ENCODE data around the gene LIN7C. TPM values are rescaled to one million over a fixed set of nuclear protein-coding genes. Genes with fewer than 3 reads are reported as not detected.

The LIN7C gene
- polyA plus RNA-seq, 1 donor (not counting 4 experiments of a cell fraction or from before 2014, with no cell fraction given), result 23.0 TPM

DNA sequence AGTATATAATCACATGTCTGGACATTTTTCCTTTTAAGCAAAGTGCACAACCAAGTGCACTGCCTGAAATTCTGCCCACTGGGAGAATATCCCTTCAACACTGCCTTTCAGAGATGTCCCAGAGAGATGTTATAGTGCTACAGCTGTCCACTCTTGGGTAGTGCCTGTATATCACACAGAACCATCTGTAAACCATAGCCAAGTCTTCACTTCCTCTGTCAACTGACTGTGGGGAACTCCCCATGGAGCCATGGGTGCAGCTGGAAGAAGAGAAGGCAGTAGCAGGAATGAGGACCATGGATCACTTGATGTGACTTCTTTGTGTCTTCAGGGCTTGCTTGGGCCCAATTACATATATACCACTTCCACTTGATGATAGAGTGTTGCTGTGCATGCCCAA lies 44.6 kb upstream of the LIN7C start:
- no peak for FAIRE-seq
- no peak overlapping the region for H2AFZ ChIP-seq (ENCODE audit: control insufficient read depth, low read length)
- no peaks in the 10 kb centered on the region for H3K36me3 ChIP-seq (ENCODE audit: control insufficient read depth in 2 of 2, extremely low read depth in 1 of 2, insufficient read depth in 2 of 2, low read length in 2 of 2)
- no peaks in the 10 kb centered on the region for H3K79me2 ChIP-seq (ENCODE audit: control insufficient read depth, insufficient read depth, low read length)
- no peak overlapping the region for H3K4me2 ChIP-seq (ENCODE audit: control insufficient read depth, extremely low read depth, insufficient read depth, low read depth, low read length)
- no peaks in the 10 kb centered on the region for H4K20me1 ChIP-seq (ENCODE audit: control insufficient read depth, extremely low read depth, insufficient read depth, low read length)
- H3K27me3 ChIP-seq (ENCODE audit: control insufficient read depth, extremely low read depth, insufficient read depth, low read length), result no peaks in the 10 kb centered on the region
- H3K4me3 ChIP-seq (ENCODE audit: control insufficient read depth in 2 of 3, extremely low read depth in 1 of 3, insufficient read depth in 2 of 3, low read depth in 1 of 3, low read length in 3 of 3), result no peak overlapping the region
- TF ChIP-seq EZH2 (IDR thresholded peaks at IDR 0.05; ENCODE audit: low read length), result no peak
- TF ChIP-seq CTCF (optimal IDR thresholded peaks at IDR 0.05 in 1 of 3, IDR thresholded peaks at IDR 0.05 in 1 of 3, conservative IDR thresholded peaks at IDR 0.05 in 1 of 3; ENCODE audit: extremely low read depth in 1 of 3, insufficient read depth in 2 of 3, low read length in 3 of 3), result no peak
- no peaks in the 10 kb centered on the region for H3K4me1 ChIP-seq (ENCODE audit: control insufficient read depth, extremely low read depth, insufficient read depth, low read length)
- dilution Hi-C loops (cut with MboI; ENCODE audit: extremely low pct_ligation_motif_present, low sequenced_read_pairs), result no loop called here
- no peaks in the 10 kb centered on the region for H3K9me3 ChIP-seq (ENCODE audit: control insufficient read depth, low read depth, low read length)
- H3K9me1 ChIP-seq (ENCODE audit: control insufficient read depth, extremely low read depth, insufficient read depth, low read length), result no peaks in the 10 kb centered on the region
- no peak overlapping the region for H3K27ac ChIP-seq (ENCODE audit: control insufficient read depth, insufficient read depth, low read length)
- H3K9ac ChIP-seq (ENCODE audit: control insufficient read depth, extremely low read depth, insufficient read depth, low read length), result no peak overlapping the region
- no peak for DNase-seq (ENCODE audit: low read depth, low spot score)

DNA sequence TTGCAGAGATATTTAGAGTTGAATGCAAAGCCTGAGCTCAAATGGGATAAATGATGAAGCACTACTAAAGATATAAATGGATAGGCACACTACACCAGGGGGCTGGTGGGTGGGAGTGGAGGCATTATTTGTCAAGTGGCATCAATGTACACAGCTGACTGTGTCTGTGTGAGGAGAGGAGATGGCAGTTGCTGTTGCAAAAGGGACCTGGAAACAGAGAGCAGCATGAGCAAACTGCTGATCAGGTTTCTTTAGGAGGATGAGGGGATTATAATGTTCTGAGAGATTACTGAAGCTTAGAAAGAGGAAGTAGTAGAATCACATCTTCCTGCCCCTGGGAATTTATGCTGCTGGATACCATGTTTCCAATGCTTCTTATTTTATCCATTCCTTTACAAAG lies 39.4 kb upstream of the LIN7C start:
- dilution Hi-C loops (cut with MboI; ENCODE audit: extremely low pct_ligation_motif_present, low sequenced_read_pairs), result no loop called here
- H3K4me2 ChIP-seq (ENCODE audit: control insufficient read depth, extremely low read depth, insufficient read depth, low read depth, low read length), result no peak overlapping the region
- H3K27me3 ChIP-seq (ENCODE audit: control insufficient read depth, extremely low read depth, insufficient read depth, low read length), result no peaks in the 10 kb centered on the region
- no peaks in the 10 kb centered on the region for H3K36me3 ChIP-seq (ENCODE audit: control insufficient read depth in 2 of 2, extremely low read depth in 1 of 2, insufficient read depth in 2 of 2, low read length in 2 of 2)
- H3K27ac ChIP-seq (ENCODE audit: control insufficient read depth, insufficient read depth, low read length), result no peak overlapping the region
- no peaks in the 10 kb centered on the region for H3K79me2 ChIP-seq (ENCODE audit: control insufficient read depth, insufficient read depth, low read length)
- no peak overlapping the region for H3K9ac ChIP-seq (ENCODE audit: control insufficient read depth, extremely low read depth, insufficient read depth, low read length)
- H2AFZ ChIP-seq (ENCODE audit: control insufficient read depth, low read length), result no peak overlapping the region
- H3K4me3 ChIP-seq (ENCODE audit: control insufficient read depth in 2 of 3, extremely low read depth in 1 of 3, insufficient read depth in 2 of 3, low read depth in 1 of 3, low read length in 3 of 3), result no peak overlapping the region
- no peaks in the 10 kb centered on the region for H3K4me1 ChIP-seq (ENCODE audit: control insufficient read depth, extremely low read depth, insufficient read depth, low read length)
- no peak for FAIRE-seq
- H3K9me1 ChIP-seq (ENCODE audit: control insufficient read depth, extremely low read depth, insufficient read depth, low read length), result no peaks in the 10 kb centered on the region
- TF ChIP-seq CTCF (optimal IDR thresholded peaks at IDR 0.05 in 1 of 3, IDR thresholded peaks at IDR 0.05 in 1 of 3, conservative IDR thresholded peaks at IDR 0.05 in 1 of 3; ENCODE audit: extremely low read depth in 1 of 3, insufficient read depth in 2 of 3, low read length in 3 of 3) (no peak), EZH2 (IDR thresholded peaks at IDR 0.05; ENCODE audit: low read length) (no peak)
- no peaks in the 10 kb centered on the region for H4K20me1 ChIP-seq (ENCODE audit: control insufficient read depth, extremely low read depth, insufficient read depth, low read length)
- no peak for DNase-seq (ENCODE audit: low read depth, low spot score)
- no peaks in the 10 kb centered on the region for H3K9me3 ChIP-seq (ENCODE audit: control insufficient read depth, low read depth, low read length)

Measured in keratinocyte (primary cell).